Lower leg skin (tissue), 3 donors: ENCODE results near the gene UPB1.

Source experiments
- CTCF ChIP-seq, 3 donors: fragments of 450-650 bp; IDR thresholded peaks; one replicate each; pipeline ENCODE4 v1.5.1; 2016; ENCODE audit warnings: antibody characterized with exemption in 3 of 3, mild to moderate bottlenecking in 3 of 3, moderate library complexity in 2 of 3
- POLR2A ChIP-seq, 2 donors: fragments of 450-650 bp; IDR thresholded peaks; one replicate each; pipeline ENCODE4 v1.6.1; 2016 to 2017; ENCODE audit warnings: antibody characterized with exemption in 2 of 2, mild to moderate bottlenecking in 1 of 2, moderate library complexity in 1 of 2

GRCh38 chr22:24466716-24467328 lies 28.3 kb upstream of the UPB1 start:
- TF ChIP-seq CTCF (IDR thresholded peaks at IDR 0.05) (no peak), POLR2A (IDR thresholded peaks at IDR 0.05) (no peak)
